SH-SY5Y (cell line): ENCODE data around the gene CLDN12.

Experiments
- GATA2 ChIP-seq: IDR thresholded peaks from 2 replicates; pipeline ENCODE4 v1.6.1; 2011; ENCODE audit warnings: mild to moderate bottlenecking, low read depth, low read length
- GATA3 ChIP-seq: IDR thresholded peaks from 2 replicates; pipeline ENCODE4 v1.6.1; 2011; ENCODE audit warnings: low read depth, mild to moderate bottlenecking, low read length, moderate library complexity

GRCh38 chr7:90430614-90431460 lies 27.6 kb downstream of the CLDN12 start:
- no peak for TF ChIP-seq GATA2
- no peak for TF ChIP-seq GATA3
